ENCODE data around the gene SYP. TPM values are rescaled to one million over a fixed set of nuclear protein-coding genes. Genes with fewer than 3 reads are reported as not detected.

Gene SYP
- total and polyA plus RNA-seq, 10 of the 15 experiments (the other 5 are each of a cell fraction or from before 2014, with no cell fraction given), result 0.34 to 1.7 (median 0.74) TPM

GRCh38 chrX:49199906-49200771, at the start of gene SYP (continued):
- TF ChIP-seq MXI1 (IDR thresholded peaks at IDR 0.05; ENCODE audit: low read depth, low read length), result 0 out of 2 replicates have a peak, but pooled peaks have one; percentile 54
- TF ChIP-seq SMARCA5 (IDR thresholded peaks at IDR 0.05), result no peak
- no peak for TF ChIP-seq CTCF (IDR thresholded peaks at IDR 0.05 in 2 of 3, conservative IDR thresholded peaks at IDR 0.05 in 1 of 3; ENCODE audit: control insufficient read depth in 2 of 3, extremely low read depth in 1 of 3, insufficient read depth in 1 of 3, low read depth in 3 of 3, low read length in 3 of 3)
- TF ChIP-seq MTA2 (IDR thresholded peaks at IDR 0.05; ENCODE audit: low read depth), result no peak
- no peak for TF ChIP-seq ZNF622 (IDR thresholded peaks at IDR 0.05)
- TF ChIP-seq SKIL (IDR thresholded peaks at IDR 0.05; ENCODE audit: low read depth, poor library complexity, severe bottlenecking), result no peak
- no peak for TF ChIP-seq SREBF1 (IDR thresholded peaks at IDR 0.05; ENCODE audit: low read length)
- no peak for TF ChIP-seq EZH2 (IDR thresholded peaks at IDR 0.05; ENCODE audit: borderline replicate concordance, control insufficient read depth, low read depth, low read length)

Data from GM12878 (cell line).